Fibroblast of lung (primary cell): ENCODE results near the gene FAM20C.

Experiments
- EZH2 ChIP-seq: IDR thresholded peaks from 2 replicates; pipeline ENCODE4 v1.5.1; 2012; ENCODE audit warnings: low read length, control low read depth, mild to moderate bottlenecking; ENCODE audit errors: missing control alignments
- TF ChIP-seq, protein P1 (sequence below), 2 donors: IDR thresholded peaks in 1 of 2; conservative IDR thresholded peaks in 1 of 2; 1 replicate in 1 of 2; 2 replicates in 1 of 2; pipeline ENCODE4 v1.5.1; 2011 to 2012; ENCODE audit warnings: low read length in 2 of 2, control low read depth in 1 of 2, inconsistent platforms in 1 of 2, low read depth in 1 of 2, mild to moderate bottlenecking in 1 of 2

DNA sequence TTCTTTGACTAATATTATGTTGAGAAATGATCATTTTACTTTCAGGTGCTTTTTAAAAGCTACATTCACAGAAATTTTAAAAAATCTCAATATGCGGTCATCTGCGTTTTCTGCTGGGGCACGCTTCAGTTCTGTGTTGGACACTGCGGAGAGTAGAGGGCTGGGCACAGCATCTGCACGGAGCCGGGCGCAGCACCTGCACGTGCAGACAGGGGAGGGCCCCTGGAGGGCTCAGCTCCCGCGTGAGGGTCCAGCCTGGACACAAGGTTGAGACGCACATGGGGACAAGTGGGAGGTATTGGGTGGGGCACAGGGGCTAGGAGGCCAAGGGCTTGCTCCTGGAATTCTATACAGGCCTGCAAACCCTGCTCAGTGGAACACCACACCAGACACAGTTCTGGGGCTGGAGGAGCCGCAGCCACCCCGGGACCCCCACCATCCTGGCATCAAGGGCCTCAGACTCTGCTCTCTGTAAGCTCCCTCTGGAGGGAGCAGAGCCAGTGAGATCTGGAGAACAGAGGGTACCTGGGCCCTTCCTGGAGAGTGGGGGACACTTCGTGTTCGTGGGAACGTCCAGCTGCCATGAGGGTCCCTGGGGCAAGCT is 20.4 kb upstream of the FAM20C start:
- TF ChIP-seq, protein P1, sequence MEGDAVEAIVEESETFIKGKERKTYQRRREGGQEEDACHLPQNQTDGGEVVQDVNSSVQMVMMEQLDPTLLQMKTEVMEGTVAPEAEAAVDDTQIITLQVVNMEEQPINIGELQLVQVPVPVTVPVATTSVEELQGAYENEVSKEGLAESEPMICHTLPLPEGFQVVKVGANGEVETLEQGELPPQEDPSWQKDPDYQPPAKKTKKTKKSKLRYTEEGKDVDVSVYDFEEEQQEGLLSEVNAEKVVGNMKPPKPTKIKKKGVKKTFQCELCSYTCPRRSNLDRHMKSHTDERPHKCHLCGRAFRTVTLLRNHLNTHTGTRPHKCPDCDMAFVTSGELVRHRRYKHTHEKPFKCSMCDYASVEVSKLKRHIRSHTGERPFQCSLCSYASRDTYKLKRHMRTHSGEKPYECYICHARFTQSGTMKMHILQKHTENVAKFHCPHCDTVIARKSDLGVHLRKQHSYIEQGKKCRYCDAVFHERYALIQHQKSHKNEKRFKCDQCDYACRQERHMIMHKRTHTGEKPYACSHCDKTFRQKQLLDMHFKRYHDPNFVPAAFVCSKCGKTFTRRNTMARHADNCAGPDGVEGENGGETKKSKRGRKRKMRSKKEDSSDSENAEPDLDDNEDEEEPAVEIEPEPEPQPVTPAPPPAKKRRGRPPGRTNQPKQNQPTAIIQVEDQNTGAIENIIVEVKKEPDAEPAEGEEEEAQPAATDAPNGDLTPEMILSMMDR (conservative IDR thresholded peaks at IDR 0.05 in 1 of 2, IDR thresholded peaks at IDR 0.05 in 1 of 2; ENCODE audit: low read depth in 1 of 2, low read length in 2 of 2), result no peak
- no peak for TF ChIP-seq EZH2
